ENCODE results near the gene EXD1.

- TF ChIP-seq POLR2A (IDR thresholded peaks at IDR 0.05; ENCODE audit: low read length) (no peak), GATA1 (IDR thresholded peaks at IDR 0.05; ENCODE audit: low read depth, low read length) (no peak)
Measured at GRCh38 chr15:41256577-41257038, 26.1 kb upstream of the EXD1 start.

Data from erythroblast (primary cell).